Fibroblast of lung (primary cell): ENCODE results near the gene CCL7.

Experiments
- CTCF ChIP-seq, 2 donors: IDR thresholded peaks in 1 of 2; conservative IDR thresholded peaks in 1 of 2; 1 replicate in 1 of 2; 2 replicates in 1 of 2; pipeline ENCODE4 v1.5.1; 2011 to 2012; ENCODE audit warnings: low read length in 2 of 2, control low read depth in 1 of 2, inconsistent platforms in 1 of 2, low read depth in 1 of 2, mild to moderate bottlenecking in 1 of 2
- EZH2 ChIP-seq: IDR thresholded peaks from 2 replicates; pipeline ENCODE4 v1.5.1; 2012; ENCODE audit warnings: low read length, control low read depth, mild to moderate bottlenecking; ENCODE audit errors: missing control alignments

GRCh38 chr17:34255381-34255732 is 14.7 kb upstream of the CCL7 start:
- TF ChIP-seq CTCF (conservative IDR thresholded peaks at IDR 0.05 in 1 of 2, IDR thresholded peaks at IDR 0.05 in 1 of 2; ENCODE audit: low read depth in 1 of 2, low read length in 2 of 2) (no peak), EZH2 (no peak)
